NCI-H2171 treated with DMSO at 0.1 percent for 48 hours (cell line): ENCODE measurements around the gene ADGRL3.
"Not testable (repeated sequence)": the region's sequence is repeated elsewhere in the genome, so short reads cannot be mapped to it uniquely, and the experiment has no call there.

Source experiments
- DNase-seq: peaks from one replicate; lab custom pipeline; 2025; lab: John Stamatoyannopoulos, UW

Gene ADGRL3

GRCh38 chr4:61817071-61817470 is 616.9 kb downstream of the ADGRL3 start:
- no peak for DNase-seq

- no peak for DNase-seq
These were observed 620.0 kb downstream of the ADGRL3 start for GRCh38 chr4:61820136-61820535.

- peak; percentile 26 for DNase-seq
These were observed 624.3 kb downstream of the ADGRL3 start for GRCh38 chr4:61824454-61824853.

GRCh38 chr4:61827907-61828391 is 627.8 kb downstream of the ADGRL3 start:
- no peak for DNase-seq

- peak; percentile 77 for DNase-seq
These were observed 628.8 kb downstream of the ADGRL3 start for GRCh38 chr4:61828960-61829359.

GRCh38 chr4:61831987-61832386 is 631.9 kb downstream of the ADGRL3 start:
- DNase-seq = peak; percentile 22

GRCh38 chr4:61837395-61837794 is 637.3 kb downstream of the ADGRL3 start:
- DNase-seq = no peak

GRCh38 chr4:61838072-61838471 is 637.9 kb downstream of the ADGRL3 start:
- no peak for DNase-seq

- DNase-seq = no peak
These were observed 641.6 kb downstream of the ADGRL3 start for GRCh38 chr4:61841714-61842113.

GRCh38 chr4:61851126-61851525 is 651.0 kb downstream of the ADGRL3 start:
- no peak for DNase-seq

- DNase-seq = not testable (repeated sequence)
These were observed 652.0 kb downstream of the ADGRL3 start for GRCh38 chr4:61852105-61852504.

GRCh38 chr4:61853041-61853440 is 652.9 kb downstream of the ADGRL3 start:
- no peak for DNase-seq

GRCh38 chr4:61860376-61860775 is 660.2 kb downstream of the ADGRL3 start:
- DNase-seq = no peak

- no peak for DNase-seq
These were observed 664.2 kb downstream of the ADGRL3 start for GRCh38 chr4:61864286-61864685.

- no peak for DNase-seq
These were observed 666.4 kb downstream of the ADGRL3 start for GRCh38 chr4:61866378-61867030.

- no peak for DNase-seq
These were observed 672.9 kb downstream of the ADGRL3 start for GRCh38 chr4:61872983-61873382.

- no peak for DNase-seq
These were observed 677.1 kb downstream of the ADGRL3 start for GRCh38 chr4:61877266-61877665.

- DNase-seq = no peak
These were observed 677.8 kb downstream of the ADGRL3 start for GRCh38 chr4:61877893-61878292.

GRCh38 chr4:61882381-61882780 is 682.3 kb downstream of the ADGRL3 start:
- no peak for DNase-seq

GRCh38 chr4:61886131-61886530 is 686.0 kb downstream of the ADGRL3 start:
- no peak for DNase-seq

GRCh38 chr4:61889117-61889516 is 689.0 kb downstream of the ADGRL3 start:
- DNase-seq = no peak

GRCh38 chr4:61890321-61890720 is 690.2 kb downstream of the ADGRL3 start:
- no peak for DNase-seq

GRCh38 chr4:61891953-61892352 is 691.8 kb downstream of the ADGRL3 start:
- DNase-seq = no peak

GRCh38 chr4:61896634-61897033 is 696.5 kb downstream of the ADGRL3 start:
- no peak for DNase-seq
